ENCODE data around the gene NFU1. TPM values are rescaled to one million over a fixed set of nuclear protein-coding genes. Genes with fewer than 3 reads are reported as not detected.

NFU1 gene
- total and polyA plus RNA-seq, 2 of the 8 experiments (the other 6 are each of a cell fraction or from before 2014, with no cell fraction given), result 18.4 to 45.5 TPM

GRCh38 chr2:69375494-69376353 lies 61.5 kb downstream of the NFU1 start (continued):
- TF ChIP-seq CTCF (IDR thresholded peaks at IDR 0.05; ENCODE audit: control extremely low read depth in 1 of 3, insufficient read depth in 1 of 3, low read depth in 1 of 3, low read length in 3 of 3) (peak in 2 of 3 experiments; percentile 57 to 66; a peak in 3 of 4 replicates), KDM5A (IDR thresholded peaks at IDR 0.05; ENCODE audit: low read length) (no peak), ZNF274 (IDR thresholded peaks at IDR 0.05; ENCODE audit: borderline replicate concordance, extremely low read depth, low read length) (no peak), YY1 (IDR thresholded peaks at IDR 0.05; ENCODE audit: low read depth, low read length) (no peak), PHF8 (conservative IDR thresholded peaks at IDR 0.05; ENCODE audit: low read depth, low read length) (no peak), RAD21 (IDR thresholded peaks at IDR 0.05 in 1 of 2, conservative IDR thresholded peaks at IDR 0.05 in 1 of 2; ENCODE audit: low read depth in 2 of 2, low read length in 2 of 2) (peak; percentile 69 to 73)
